Fibroblast of skin of right quadriceps (primary cell): Measurements from ENCODE around the gene SMC5.
A peak's percentile ranks its signal among the peaks of the same experiment; 100 is the strongest.
"Not testable (repeated sequence)": the region's sequence is repeated elsewhere in the genome, so short reads cannot be mapped to it uniquely, and the experiment has no call there.

Source experiments
- DNase-seq: peaks from one replicate; pipeline ENCODE4 v3.0.0-alpha.2; 2013

Gene SMC5

DNA sequence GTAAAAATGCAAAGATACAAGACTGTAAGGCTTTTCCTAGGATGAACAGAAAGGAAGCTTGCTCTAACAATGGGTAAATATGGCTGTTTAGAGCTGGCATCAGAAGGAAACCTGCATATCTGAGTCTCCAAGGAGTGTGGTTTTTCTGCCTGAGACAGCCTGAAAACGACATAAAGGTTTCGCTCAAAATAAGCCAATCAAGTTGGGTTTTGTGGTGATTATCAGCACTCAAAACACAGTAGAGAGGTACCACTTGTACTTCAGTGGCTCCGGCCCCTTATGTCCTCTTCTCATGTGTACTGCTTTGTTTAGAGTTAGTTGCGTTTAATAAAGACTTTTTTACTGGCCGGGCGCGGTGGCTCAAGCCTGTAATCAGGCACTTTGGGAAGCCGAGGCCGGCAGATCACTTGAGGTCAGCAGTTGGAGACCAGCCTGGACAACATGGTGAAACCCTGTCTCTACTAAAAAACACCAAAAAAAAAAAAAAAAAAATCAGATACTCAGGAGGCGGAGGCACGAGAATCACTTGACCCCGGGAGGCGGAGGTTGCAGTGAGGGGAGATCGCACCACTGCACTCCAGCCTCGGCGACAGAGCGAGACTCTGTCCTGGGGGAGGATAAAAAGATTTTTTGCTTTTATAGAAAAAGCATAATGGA is 116.3 kb downstream of the SMC5 start:
- no peak for DNase-seq

DNA sequence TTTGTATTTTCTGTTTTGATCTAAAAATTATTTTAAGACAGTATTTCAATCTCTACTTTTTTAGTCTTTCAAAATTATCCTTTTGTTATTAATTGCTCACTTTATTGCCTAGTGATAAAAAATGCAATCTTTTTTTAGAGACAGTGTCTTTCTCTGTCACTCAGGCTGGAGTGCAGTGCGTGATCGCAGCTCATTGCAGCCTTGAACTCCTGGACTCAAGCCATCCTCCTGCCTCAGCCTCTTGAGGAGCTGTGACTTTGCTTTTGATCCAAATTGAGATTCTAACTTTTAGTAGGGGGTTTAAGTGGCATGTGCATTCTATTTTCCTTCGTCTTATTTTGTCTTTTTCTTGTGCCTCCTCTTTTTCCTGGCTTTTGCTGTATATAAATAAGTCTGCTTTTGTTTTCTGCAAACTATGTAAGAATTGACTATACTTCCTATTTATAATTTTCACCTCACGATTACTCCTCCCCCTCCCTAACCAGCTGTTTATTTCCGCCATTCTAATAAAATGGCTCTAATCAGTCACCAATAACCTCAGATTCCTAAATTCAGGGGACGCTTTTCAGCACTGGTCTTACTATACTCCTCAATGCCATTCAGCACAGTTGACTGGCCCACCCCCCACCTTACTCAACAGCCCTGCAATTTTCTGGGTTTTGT is 123.4 kb downstream of the SMC5 start:
- no peak for DNase-seq

DNA sequence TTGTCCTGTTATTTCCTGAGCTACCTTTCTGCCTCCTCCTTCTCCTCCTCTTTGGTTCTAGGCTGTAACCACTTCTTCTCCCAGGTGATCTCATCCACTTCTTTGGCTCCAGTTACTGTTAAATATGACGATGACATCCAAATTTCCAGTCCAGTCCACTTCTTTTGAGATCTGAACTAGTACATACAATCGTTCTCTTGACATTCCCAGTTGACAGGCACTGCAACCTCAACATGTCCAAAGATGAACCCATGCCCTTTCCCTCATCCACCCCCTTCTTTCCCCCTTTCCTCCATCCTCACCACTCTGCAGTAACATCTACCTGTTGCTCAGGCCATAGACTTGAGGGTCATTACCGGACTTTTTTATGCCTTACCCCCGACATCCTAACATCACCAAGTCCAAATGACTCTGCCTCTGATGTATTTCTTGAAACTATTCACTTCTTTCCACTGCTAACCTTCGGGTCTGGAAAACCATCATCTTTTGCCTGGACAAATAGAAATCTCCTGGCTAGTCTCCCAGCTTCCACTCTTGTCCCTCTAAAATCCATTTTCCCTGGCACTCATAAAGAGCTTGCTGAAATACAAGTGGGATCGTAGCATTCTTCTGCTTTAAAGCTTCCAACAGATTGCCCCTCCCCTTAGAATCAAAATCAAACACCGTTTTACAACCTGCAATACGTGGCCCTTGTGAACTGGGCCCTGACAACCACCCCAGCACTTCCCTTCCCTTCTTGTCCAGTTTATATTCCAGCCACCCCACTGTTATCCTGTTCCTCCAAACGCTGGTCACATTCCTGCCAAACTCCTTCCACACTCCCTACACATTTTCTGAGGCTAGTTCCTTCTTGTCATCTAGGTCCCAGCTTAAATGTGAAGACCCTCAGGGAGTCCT is 124.2 kb downstream of the SMC5 start:
- no peak for DNase-seq

DNA sequence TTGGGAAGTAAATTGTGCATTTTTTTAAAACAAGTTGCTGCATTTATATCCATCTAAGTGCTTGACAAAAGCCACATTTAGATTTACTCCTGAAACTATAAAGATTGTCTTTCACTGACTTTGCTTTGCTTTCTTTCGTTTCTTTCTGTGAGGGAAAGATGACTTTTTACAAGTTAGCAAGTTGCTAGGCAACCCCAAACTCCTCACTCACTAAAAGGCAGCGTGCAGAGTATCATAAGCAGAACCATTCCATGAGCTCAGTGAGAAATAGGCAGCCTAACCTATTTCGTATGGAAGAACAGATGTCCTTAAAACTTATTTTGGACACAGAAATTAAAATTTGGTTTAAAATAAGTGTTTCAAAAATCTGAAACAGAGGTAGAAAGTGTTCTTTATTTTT is 126.6 kb downstream of the SMC5 start:
- DNase-seq: no peak

DNA sequence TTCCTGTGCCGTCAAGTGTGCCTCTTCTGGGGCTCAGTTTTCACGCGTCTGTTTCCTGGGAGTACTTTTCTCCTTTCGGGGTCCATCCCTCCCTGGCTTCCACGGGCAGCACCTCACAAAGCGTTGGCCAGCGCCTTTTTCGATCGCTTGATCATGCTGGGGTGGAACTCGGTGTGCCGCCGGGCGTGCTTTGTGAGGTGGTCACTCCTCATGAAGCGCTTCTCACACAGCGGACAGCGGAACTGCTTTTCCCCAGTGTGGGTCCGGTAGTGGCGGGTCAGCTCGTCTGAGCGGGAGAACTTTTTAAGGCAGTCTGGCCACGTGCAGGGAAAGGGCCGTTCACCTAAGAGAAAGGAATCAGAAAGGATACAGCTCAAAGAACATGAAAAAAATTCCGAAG is 128.9 kb downstream of the SMC5 start:
- DNase-seq: no peak

DNA sequence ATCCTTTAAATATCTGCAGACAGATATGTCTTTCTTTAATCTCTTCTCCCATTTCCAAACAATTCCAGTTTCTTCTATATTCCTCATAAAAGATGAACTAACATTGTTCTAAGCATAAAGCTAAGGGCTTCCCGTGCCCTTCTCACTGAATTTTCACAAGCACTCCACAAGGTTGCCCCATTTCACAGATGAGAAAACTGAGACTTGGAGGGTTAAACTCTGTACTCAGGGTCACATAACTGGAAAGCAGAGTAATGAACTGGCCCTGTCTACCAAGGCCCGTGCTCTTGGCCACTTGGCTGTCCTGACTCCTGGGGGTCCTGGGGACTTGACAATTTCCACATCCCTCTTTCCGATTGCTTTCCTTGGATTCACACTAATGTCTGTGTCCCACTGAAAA is 130.4 kb downstream of the SMC5 start:
- DNase-seq: no peak

DNA sequence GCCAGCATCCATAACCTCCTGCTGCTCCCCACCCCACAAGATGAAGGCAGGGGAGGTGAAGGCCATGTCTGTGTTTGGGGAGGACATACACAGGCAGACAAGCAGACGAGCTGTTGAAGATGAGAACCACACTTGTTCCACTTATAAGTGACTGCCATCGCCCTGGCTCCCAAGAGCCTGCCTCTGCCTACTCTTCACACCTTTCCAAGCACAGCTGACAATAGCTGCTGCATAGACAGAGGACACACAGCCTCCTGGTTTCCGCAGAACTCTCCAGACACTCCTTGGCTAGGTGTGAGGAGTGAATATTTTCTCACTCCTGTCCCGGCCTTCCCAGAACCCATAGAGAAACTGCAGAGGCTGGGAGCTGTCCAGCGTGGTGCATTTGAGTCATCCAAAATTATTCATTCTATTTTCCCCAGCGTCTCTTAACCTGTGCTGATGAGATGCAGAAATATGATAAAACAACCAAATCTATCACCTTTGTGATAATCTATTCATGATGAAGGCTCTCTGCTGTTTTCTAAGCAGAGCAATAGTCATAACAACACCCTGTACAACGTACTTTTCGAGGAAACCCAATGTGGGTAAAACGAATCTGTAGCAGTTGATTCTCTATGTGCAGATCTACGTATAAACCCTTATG is 131.0 kb downstream of the SMC5 start:
- peak; percentile 42 for DNase-seq

DNA sequence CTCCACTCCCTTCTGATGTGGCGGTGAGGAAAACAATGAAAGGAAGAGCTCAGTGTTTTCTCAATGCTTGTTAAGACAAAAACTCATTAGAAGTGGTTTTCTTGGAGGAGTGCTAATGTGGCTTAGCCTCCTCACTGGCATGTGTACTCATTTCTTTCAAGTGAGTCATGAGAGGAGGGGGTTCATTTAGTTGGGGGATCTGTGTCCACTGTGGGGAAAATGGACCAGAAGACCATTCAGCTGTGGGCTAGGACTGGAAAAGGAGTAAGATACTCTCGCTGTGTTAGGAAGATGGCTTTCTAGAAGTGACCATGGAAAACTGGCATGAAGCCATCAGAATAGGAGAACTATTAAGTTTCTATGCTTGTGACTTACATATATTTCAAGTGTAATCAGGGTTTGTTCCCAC is 132.2 kb downstream of the SMC5 start:
- peak; percentile 6 for DNase-seq

DNA sequence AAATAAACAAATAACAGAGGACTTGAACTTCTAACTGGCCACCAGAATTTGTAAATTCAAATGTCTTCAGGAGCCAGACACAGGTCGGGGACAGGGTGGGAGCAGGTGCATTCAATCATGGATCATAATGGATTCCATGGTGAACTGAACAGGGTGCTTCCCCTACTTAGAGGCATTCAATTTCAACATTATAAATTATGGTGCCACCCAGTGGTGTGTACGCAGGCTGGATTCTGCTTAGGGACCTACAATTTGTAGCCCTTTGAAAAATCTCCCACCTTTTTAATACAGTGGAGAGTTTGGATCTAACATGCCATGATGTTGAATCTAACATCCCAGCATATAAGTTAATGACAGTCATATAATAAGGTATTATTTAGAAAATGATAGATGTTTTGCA is 133.4 kb downstream of the SMC5 start:
- no peak for DNase-seq

DNA sequence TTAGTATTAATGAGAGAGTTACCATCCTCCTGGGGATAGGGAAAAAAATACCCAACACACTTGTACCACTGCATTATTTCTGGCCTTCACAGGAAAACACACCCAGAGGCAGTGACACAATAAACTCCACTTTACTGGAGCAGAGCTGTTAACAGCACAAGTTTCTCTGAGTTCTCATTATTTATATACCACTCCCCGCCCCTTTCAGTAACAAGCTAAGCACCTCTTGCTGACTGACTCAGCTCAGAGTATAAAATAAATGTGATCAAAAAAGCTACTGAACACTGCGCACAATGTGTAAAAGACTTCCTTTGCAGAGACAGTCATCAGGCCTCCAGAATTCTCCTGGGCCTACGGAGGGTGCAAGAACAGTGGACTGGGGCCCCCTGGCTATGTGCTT is 134.1 kb downstream of the SMC5 start:
- no peak for DNase-seq

DNA sequence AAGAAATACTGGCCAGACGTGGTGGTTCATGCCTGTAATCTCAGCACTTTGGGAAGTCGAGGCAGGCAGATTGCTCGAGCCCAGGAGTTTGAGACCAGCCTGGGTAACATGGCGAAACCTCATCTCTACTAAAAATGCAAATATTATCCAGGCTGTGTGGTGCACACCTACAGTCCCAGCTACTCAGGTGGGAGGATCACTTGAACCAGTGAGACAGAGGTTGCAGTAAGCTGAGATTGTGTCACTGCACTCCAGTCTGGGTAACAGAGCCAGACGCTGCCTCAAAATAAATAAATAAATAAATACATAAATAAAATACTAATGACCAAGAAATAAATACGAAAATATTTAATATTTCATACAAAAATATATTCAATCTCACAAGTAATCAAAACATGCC is 136.9 kb downstream of the SMC5 start:
- DNase-seq: no peak

DNA sequence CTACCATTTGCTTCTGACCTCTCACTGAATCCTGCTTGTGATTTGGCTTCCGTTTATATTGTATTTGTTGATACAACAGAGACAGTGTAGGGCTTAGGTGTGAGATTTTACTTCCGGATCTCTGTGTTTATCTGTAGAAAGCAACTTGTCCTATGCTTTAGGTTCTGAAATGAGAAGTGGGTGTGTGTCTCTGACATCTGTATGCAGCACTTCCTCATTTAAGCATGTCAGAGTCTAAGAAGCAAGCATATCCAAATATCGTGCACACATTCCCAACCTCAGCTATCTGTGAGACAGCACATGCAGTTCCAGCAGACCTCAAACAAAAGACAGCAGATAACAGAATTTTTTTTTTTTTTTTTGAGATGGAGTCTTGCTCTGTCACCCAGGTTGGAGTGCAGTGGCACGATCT is 139.4 kb downstream of the SMC5 start:
- no peak for DNase-seq

DNA sequence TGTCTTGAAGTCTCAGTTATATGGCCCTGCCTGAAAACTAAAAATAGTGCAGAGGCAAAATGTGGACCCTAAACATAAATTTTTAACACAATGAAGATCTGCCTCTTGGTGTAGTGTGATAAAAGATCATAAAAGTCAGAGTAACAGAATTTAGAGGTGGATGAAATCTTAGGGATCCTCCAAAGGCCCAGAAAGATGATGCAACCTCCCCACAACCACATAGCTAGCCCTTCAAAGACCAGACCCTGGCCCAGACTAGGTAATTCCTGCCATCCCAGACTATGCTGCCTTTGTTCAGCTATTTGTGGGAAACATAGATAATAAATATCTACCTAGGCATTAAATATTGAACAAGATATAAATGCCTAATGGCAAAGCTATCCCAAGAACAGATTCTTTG is 140.4 kb downstream of the SMC5 start:
- no peak for DNase-seq

DNA sequence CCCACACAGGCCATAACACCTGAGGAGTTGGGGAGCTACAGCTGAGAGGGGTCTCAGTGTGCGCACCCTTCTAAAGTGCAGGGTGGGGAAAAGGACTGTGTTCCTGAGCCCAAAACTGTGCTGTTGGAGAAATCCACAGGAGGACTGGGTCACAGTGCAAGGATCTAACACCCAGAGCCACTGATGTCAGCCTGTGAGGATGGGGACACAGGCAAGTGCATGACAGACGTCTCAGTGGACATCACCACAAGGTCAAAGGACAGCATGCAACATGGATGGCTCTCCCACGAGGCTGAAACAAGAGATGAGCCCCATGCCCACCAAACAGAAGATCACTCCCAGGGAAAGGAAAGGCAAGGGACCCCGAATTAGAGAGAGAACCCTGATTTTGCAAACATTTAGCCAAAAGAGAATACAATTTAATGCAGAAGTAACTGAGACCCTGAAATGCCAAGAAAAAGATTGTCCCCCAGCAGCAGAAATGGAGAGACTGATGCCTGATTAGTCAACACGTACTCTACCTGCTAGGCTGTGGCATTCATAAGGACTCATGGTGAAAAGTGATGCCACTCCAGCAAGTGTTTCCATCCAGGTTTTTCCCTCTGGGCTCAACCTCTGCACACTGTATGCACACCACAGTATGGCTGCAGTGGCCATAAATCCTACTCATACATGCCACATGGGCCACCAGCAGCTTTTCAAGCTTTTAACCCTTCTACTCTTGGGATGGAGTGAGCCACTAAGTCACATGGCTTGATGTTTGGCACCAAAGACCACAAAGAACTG is 141.5 kb downstream of the SMC5 start:
- no peak for DNase-seq

DNA sequence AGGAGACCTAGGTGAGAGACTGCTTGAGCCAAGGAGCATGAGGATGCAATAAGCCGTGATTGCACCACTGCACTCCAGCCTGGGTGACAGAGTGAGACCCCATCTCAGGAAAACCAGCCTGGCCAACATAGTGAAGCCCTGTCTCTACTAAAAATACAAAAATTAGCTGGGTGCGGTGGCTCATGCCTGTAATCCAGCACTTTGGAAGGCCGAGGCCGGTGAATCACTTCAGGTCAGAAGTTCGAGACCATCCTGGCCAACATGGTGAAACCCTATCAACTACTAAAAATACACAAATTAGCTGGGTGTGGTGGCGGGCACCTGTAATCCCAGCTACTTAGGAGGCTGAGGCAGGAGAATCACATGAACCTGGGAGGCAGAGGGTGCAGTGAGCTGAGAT is 142.5 kb downstream of the SMC5 start:
- not testable (repeated sequence) for DNase-seq

DNA sequence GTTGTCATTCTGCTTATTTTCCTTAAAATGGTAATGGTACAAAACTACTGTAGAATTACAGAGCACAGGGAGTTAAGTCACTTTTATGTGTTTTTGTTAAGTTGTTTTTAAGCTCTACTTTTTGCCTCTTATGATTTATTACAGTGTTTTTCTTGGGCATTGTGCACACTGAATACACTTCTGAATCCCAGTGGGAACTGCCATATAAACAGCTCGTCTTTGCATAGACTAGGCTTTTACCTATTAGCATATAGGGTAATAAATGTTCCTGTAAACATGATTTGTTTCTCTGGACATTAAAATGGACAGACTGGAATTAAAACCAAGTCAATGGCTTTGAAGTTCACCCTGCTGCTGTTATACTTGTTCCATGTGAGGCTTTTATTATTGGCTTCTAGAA is 143.4 kb downstream of the SMC5 start:
- DNase-seq: no peak

DNA sequence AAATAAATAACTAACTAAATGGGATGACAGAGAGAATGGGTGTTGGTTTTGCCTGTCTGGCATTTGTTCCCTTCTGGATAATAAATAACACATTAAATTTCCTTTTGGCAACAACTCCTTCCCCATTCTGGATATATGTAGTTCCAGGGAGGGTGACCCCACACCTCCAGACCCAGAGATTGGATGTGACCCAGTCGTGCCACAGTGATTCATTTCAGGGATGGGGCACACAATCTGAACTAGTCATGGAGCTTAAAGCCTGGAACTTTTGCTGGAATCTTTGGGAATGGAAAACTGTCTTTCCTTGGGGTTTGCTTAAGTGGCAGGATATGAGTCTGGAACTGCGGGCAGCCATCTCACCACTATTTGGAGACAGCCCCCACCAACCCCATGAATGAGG is 144.4 kb downstream of the SMC5 start:
- DNase-seq: no peak

DNA sequence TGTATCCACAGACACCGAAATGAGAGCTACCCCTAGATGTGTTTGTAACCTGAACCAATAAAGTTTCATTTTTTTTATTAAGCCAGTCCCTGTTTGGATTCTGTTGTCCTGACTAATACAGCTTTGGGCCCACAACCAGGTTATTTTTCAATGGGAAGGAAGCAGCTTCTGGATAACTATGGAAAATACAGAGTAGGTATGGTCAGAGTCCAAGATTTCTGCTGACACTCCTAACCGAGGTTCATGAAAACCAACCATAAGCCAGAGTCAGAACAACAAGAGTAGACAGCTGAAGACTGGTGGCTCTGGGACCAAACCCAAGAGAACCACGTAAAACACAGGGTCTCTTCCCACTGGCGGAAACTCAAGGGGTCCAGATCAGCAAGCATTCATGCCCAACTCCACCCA is 144.8 kb downstream of the SMC5 start:
- DNase-seq: no peak

DNA sequence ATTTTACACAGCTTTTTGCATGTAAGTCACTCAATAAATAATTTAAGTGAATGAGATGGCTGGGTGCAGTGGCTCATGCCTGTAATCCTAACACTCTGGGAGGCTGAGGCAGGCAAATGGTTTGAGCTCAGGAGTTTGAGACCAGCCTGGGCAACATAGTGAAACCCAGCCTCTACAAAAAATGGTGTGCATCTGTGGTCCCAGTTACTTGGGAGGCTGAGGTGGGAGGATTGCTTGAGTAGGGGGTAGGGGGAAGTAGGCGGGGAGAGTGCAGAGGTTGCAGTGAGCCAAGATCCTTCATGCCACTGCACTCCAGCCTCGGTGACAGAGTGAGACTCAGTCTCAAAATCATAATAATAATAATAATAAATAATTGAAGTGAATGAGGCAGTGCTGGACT is 145.5 kb downstream of the SMC5 start:
- DNase-seq: no peak
